Stimulated activated CD8-positive, alpha-beta memory T cell treated with anti-CD3 and anti-CD28 coated beads, Interleukin-12 subunit alpha, Interleukin-12 subunit beta, amount 100 ng/mL, for 1 hour (primary cell): ENCODE results near the gene CACNA1B.

Experiments
- DNase-seq: peaks from one replicate; pipeline ENCODE4 v3.0.0-alpha.2; 2020; ENCODE audit warnings: low read depth

CACNA1B gene

GRCh38 chr9:138053321-138053868 is 175.8 kb downstream of the CACNA1B start:
- no peak for DNase-seq

GRCh38 chr9:138053996-138054752 is 176.6 kb downstream of the CACNA1B start:
- no peak for DNase-seq

- no peak for DNase-seq
Measured at GRCh38 chr9:138057726-138058125, 180.1 kb downstream of the CACNA1B start.

DNA sequence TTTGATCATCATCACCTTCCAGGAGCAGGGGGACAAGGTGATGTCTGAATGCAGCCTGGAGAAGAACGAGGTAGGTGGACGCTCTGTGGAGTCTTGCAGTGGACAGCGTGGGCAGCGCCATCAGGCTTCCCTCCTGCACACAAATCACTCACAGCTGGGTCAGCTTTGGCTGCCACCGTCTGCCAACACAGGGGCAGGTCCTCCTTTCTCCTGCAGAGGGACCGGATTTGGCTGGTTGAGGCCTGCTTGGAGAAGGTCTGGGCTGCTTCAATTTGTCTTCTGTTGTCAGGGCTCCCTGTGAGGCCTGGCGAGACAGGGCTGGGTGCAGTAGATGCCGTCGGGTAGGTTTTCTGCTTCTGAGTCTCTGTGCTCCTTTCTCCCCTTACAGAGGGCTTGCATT is 180.6 kb downstream of the CACNA1B start:
- no peak for DNase-seq

DNA sequence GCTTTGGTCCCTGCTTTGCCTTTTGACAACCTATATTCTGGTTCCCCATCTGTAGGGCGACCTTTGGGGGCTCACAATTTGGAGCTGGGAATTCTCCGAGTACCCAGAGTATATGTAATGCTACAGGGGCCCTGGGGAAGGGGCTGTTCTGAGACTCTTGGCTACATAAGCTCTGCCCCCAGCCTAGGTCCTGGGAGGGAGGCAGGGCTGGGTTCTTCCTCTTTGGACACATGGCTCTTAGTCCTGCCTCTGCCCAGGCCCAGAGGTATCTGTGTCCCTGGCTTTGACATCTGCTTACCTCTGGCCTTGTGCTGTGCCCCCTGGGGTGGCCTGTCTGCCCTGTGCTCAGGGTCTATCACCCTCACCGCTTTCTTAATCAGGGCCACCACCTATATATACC is 181.6 kb downstream of the CACNA1B start:
- DNase-seq: no peak

- no peak for DNase-seq
Measured at GRCh38 chr9:138060365-138060764, 182.8 kb downstream of the CACNA1B start.

DNA sequence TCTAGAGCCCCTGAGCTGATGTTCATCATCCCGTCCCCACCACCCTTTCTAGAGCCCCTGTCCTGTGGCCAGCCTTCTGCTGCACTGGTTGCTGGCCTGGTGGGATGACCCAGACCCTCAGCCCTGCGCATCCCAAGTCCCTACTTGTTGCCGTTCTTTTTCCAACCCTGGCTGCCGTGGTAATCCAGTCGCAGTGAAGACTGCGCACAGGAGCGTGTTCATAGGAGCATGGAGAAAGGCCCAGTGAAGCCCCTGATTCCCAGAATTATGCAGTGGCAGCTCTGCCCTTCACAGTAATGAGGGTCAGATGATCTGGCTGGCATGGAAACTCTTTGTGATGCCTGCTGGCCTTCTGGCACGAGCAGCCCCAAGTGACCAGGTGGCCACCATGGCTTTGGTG is 183.3 kb downstream of the CACNA1B start:
- no peak for DNase-seq

DNA sequence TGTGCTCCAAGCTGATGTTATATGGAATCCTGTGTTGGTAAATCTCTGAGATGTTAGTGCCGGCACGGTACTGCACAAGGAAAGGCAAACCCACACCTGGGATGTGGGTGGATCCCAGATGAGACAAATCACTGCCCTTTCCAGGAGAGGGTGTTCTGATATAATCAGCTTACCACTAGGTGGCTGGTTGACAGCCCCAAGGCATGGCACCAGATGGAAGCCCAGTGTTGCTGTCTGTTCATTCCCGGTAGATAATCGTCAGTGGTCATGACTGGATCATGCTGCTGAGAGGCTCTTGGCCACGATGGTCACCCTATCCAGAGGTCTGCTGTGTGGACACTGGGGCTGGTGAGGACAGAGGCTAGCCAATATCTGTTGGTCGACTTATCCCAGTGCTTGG is 184.0 kb downstream of the CACNA1B start:
- DNase-seq: no peak

GRCh38 chr9:138062196-138062595 is 184.6 kb downstream of the CACNA1B start:
- no peak for DNase-seq

DNA sequence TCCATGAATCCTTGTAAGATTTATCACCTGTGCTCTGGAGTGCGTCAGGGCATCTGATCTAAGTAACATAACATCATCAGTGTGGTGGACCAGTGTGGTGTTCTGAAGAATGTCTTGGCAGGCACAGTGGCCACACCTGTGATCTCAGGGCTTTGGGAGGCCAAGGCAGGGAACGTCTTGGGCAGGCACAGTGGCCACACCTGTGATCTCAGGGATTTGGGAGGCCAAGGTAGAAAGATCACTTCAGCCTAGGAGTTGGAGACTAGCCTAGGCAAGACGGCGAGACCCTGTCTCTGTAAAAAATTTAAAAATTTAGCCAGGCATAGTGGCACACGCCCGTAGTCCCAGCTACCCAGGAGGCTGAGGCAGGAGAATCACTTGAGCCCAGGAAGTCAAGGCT is 185.5 kb downstream of the CACNA1B start:
- DNase-seq: no peak

- no peak for DNase-seq
Measured at GRCh38 chr9:138063785-138064184, 186.2 kb downstream of the CACNA1B start.

GRCh38 chr9:138064547-138064946 is 187.0 kb downstream of the CACNA1B start:
- no peak for DNase-seq

DNA sequence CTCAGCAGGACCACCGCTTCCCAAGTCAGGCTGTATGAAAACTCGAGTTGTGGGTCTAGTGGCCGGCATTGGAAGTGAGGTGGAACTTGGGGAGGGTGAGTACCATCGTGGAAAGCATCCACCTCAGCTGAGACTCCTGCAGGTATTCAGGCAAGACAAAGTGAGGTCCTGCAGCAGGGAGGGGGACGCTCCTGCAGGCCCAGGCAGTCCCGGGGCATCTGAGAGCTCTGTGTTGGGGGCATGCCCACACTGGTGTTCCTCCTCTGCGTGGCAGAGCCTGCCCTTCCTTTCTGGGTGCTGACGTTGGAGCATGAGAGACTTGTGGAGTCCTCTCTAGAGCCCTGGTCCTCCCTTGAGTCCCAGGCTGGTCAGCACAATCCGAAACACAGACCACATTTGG is 187.7 kb downstream of the CACNA1B start:
- DNase-seq: no peak

GRCh38 chr9:138066049-138066448 is 188.5 kb downstream of the CACNA1B start:
- DNase-seq: no peak

- DNase-seq: no peak
Measured at GRCh38 chr9:138067613-138068367, 190.2 kb downstream of the CACNA1B start.

DNA sequence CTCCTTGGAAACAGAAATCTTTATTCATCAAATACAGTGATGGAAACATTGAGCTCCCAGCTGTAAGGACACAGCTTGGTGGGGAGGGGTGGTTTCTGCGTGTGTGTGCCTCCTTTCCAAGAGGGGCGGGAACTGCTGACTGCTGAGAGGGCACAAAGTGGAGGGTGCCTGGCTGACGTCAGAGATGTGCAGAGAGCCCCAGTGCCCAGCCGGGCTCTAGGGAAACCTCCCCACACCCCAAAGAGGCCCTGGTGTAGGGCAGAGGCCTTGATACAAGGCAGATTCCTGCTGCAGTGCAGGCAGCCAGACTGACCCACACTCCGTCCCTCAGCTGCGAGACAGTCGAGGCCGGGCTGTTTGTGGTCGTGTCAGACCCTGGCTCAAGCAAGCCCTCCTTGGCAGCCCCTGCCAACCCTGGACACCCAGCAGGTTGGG is 191.0 kb downstream of the CACNA1B start:
- no peak for DNase-seq

DNA sequence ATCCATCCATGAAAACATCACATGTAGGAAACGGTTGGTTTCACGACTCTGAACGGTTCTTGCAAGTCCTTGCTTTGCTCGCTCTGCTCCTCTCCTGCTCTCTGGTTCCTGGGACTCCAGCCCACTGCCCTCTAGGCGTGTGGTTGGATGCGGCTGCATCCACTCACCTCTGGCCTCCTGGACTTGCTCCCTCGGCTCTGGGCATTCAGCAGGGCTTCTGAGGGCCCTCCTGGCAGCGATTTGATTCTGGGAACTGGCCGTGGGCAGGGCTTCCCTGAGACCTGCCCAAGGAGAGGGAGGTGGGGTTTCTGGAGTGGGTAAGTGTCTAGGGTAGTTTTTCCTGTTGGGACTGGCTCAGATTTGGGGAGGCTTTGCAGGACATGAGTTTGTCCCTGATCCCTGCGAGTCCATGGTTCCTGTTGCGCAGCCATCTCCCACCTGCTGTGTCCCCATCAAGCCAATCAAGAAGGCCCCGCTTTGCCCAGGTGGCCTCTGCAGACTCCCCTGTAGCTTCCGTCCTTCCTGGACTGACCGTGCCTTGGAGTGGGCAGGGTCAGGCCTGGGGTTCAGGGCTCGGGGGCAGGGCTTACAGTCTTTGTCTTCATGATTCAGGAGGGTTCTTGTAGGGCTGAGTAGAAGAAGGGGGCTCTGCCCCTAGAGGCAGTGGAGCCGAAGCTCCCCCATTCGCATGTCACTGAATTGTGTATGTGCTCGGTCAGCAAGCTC is 192.3 kb downstream of the CACNA1B start:
- no peak for DNase-seq

- no peak for DNase-seq
Measured at GRCh38 chr9:138070815-138071214, 193.2 kb downstream of the CACNA1B start.

- no peak for DNase-seq
Measured at GRCh38 chr9:138071292-138071691, 193.7 kb downstream of the CACNA1B start.

- DNase-seq: no peak
Measured at GRCh38 chr9:138071731-138072130, 194.1 kb downstream of the CACNA1B start.

- no peak for DNase-seq
Measured at GRCh38 chr9:138072161-138072842, 194.7 kb downstream of the CACNA1B start.

GRCh38 chr9:138072897-138073296 is 195.3 kb downstream of the CACNA1B start:
- no peak for DNase-seq
